Panc1 (cell line): ENCODE measurements around the gene EEIG1. TPM values are rescaled to one million over a fixed set of nuclear protein-coding genes. Genes with fewer than 3 reads are reported as not detected.
A peak's percentile ranks its signal among the peaks of the same experiment; 100 is the strongest.

Experiments used
- ATAC-seq: fragments of 200-7000 bp; cut with Tn5 transposase; 2 replicates; pipeline ENCODE4 v1.9.1; 2020; ENCODE audit warnings: mild to moderate bottlenecking, moderate library complexity
- BruUV-seq: library from RNA; stranded (reverse); fragments of 400-500 nt; replicated peaks from 2 replicates; lab custom pipeline; 2021; lab: Mats Ljungman, UMichigan
- CTCF ChIA-PET: fragments of 300-600 bp; sonication (Branson Sonifier 250); formaldehyde crosslinking; loops from one replicate; lab custom pipeline; 2022; ENCODE audit warnings: antibody characterized with exemption; lab: Charles Lee
- POLR2A ChIA-PET: fragments of 300-600 bp; sonication (Branson Sonifier 250); formaldehyde crosslinking; loops from one replicate; lab custom pipeline; 2022; ENCODE audit warnings: antibody characterized with exemption; lab: Charles Lee
- DNase-seq: peaks from one replicate; pipeline ENCODE4 v3.0.0-alpha.2; 2010; ENCODE audit warnings: low read depth, low spot score
- H3K27ac ChIP-seq: 2 replicates; pipeline ENCODE4 v1.5.1; 2011; ENCODE audit warnings: mild to moderate bottlenecking, low read length, inconsistent platforms
- H3K27me3 ChIP-seq: fragments of 200-500 bp; sonication (Bioruptor generic); 2 replicates; pipeline ENCODE4 v1.6.0; 2014; ENCODE audit warnings: low read length, inconsistent platforms; ENCODE audit not compliant: control insufficient read depth, insufficient read depth
- H3K36me3 ChIP-seq: fragments of 200-500 bp; sonication (Bioruptor generic); 2 replicates; pipeline ENCODE4 v1.5.1; 2014; ENCODE audit warnings: inconsistent platforms, mild to moderate bottlenecking, low read length, moderate library complexity; ENCODE audit not compliant: control insufficient read depth, insufficient read depth
- H3K4me1 ChIP-seq: 2 replicates; pipeline ENCODE4 v1.5.1; 2011; ENCODE audit warnings: inconsistent platforms, mild to moderate bottlenecking, low read length, moderate library complexity; ENCODE audit not compliant: control insufficient read depth, insufficient read depth
- H3K4me3 ChIP-seq, 2 experiments: 2 replicates each; pipeline ENCODE4 v1.5.1; 2011 to 2012; ENCODE audit warnings: low read depth in 2 of 2, low read length in 2 of 2, mild to moderate bottlenecking in 2 of 2, inconsistent platforms in 1 of 2, moderate library complexity in 1 of 2
- H3K9me3 ChIP-seq: fragments of 200-500 bp; sonication (Bioruptor generic); 2 replicates; pipeline ENCODE4 v1.5.1; 2014; ENCODE audit warnings: low read depth, mild to moderate bottlenecking, inconsistent platforms, low read length, moderate library complexity; ENCODE audit not compliant: control insufficient read depth, insufficient read depth
- CTCF ChIP-seq: fragments of 450-650 bp; IDR thresholded peaks from 2 replicates; pipeline ENCODE4 v1.5.1; 2017; ENCODE audit warnings: mild to moderate bottlenecking
- POLR2AphosphoS5 ChIP-seq: IDR thresholded peaks from 2 replicates; pipeline ENCODE4 v1.6.1; 2012; ENCODE audit warnings: mild to moderate bottlenecking, low read depth, low read length, moderate library complexity
- SIN3A ChIP-seq: IDR thresholded peaks from 2 replicates; pipeline ENCODE4 v1.6.1; 2012; ENCODE audit warnings: low read depth, mild to moderate bottlenecking, low read length, moderate library complexity, borderline replicate concordance; ENCODE audit not compliant: insufficient read depth
- TCF7L2 ChIP-seq: IDR thresholded peaks from 2 replicates; pipeline ENCODE4 v1.6.1; 2011; ENCODE audit warnings: mild to moderate bottlenecking, low read depth, low read length, inconsistent platforms
- in situ Hi-C: cut with HindIII; loops from 2 replicates; pipeline ENCODE4 v1.10.0; 2016; ENCODE audit warnings: low sequenced_read_pairs, low pct_unique_long_range_greater_than_20kb
- intact Hi-C: fragments of 100-400 bp; cut with micrococcal nuclease; formaldehyde crosslinking; loops from one replicate; pipeline ENCODE4 v1.10.0; 2022; ENCODE audit not compliant: unreplicated experiment
- total RNA-seq: library from RNA; stranded (reverse); gene quantifications from one replicate; pipeline ENCODE4 v1.2.1, GENCODE V29; 2021; ENCODE audit not compliant: unreplicated experiment
- TF ChIP-seq, protein P1 (sequence below), 2 experiments: IDR thresholded peaks; 2 replicates each; pipeline ENCODE4 v1.6.1; 2011 to 2012; ENCODE audit warnings: low read depth in 2 of 2, control low read depth in 1 of 2, low read length in 1 of 2, mild to moderate bottlenecking in 1 of 2, moderate library complexity in 1 of 2; ENCODE audit not compliant: insufficient read depth in 1 of 2

Gene EEIG1
- total RNA-seq, 1 experiment from 2014 or later, result 361 TPM

- POLR2A ChIA-PET, result no interaction called here
- BruUV-seq, result no TSS peak
- Histone ChIP-seq H3K27me3 (no peaks in the 10 kb centered on the region), H3K4me1 (peaks cover 92% of the 10 kb centered on the region), H3K9me3 (no peaks in the 10 kb centered on the region), H3K36me3 (no peaks in the 10 kb centered on the region), H3K4me3 (no peak overlapping the region), H3K27ac (peak overlapping the region; percentile 72)
- ATAC-seq (no peak), DNase-seq (no peak)
- intact Hi-C loops (no loop called here), in situ Hi-C loops (no loop called here)
- CTCF ChIA-PET, result no interaction called here
- no peak for TF ChIP-seq SIN3A
Observed at GRCh38 chr9:127950513-127951289, 30.1 kb downstream of the EEIG1 start.

DNA sequence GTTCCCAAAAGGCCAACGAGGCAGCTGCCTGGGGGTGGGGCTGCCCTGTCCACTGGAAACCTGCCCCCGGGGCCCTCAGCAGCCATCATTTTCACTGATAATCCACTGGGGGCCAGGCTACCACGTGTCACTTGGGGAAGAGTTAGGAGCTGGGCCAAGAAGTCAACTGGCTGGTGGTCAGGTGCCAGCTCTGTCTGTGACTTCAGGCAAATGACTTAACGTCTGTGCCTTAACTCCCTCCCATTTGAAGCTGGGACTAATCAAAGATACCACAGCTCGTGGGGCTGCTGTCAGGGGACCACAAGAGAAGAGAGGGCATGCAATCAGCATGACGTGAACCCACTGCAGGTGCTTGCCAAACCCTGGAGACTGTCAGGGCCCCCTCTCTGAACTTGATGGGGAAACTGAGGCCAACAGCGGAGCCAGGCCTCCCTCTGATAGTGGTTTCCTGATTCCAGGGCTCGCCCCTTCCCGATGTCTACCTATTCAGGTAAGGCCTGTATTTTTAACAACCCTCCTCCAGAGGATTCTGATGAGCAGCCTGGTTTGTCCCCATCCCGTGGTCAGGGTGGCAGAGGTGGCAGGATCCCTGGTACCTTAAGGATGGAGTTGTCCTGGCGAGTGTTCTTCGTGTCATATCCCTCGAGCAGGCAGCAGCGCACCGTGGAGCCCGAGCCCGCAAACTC, 30.8 kb downstream of the EEIG1 start:
- H3K27me3 ChIP-seq, result no peaks in the 10 kb centered on the region
- ChIA-PET CTCF (interaction anchor here (0.9 kb wide), 1 partner anchor 27 kb away, joined by 5 read pairs; no protein-coding TSS in a partner anchor), POLR2A (no interaction called here)
- intact Hi-C loops, result no loop called here
- TF ChIP-seq POLR2AphosphoS5, result no peak
- no peak for TF ChIP-seq SIN3A
- TF ChIP-seq, protein P1, sequence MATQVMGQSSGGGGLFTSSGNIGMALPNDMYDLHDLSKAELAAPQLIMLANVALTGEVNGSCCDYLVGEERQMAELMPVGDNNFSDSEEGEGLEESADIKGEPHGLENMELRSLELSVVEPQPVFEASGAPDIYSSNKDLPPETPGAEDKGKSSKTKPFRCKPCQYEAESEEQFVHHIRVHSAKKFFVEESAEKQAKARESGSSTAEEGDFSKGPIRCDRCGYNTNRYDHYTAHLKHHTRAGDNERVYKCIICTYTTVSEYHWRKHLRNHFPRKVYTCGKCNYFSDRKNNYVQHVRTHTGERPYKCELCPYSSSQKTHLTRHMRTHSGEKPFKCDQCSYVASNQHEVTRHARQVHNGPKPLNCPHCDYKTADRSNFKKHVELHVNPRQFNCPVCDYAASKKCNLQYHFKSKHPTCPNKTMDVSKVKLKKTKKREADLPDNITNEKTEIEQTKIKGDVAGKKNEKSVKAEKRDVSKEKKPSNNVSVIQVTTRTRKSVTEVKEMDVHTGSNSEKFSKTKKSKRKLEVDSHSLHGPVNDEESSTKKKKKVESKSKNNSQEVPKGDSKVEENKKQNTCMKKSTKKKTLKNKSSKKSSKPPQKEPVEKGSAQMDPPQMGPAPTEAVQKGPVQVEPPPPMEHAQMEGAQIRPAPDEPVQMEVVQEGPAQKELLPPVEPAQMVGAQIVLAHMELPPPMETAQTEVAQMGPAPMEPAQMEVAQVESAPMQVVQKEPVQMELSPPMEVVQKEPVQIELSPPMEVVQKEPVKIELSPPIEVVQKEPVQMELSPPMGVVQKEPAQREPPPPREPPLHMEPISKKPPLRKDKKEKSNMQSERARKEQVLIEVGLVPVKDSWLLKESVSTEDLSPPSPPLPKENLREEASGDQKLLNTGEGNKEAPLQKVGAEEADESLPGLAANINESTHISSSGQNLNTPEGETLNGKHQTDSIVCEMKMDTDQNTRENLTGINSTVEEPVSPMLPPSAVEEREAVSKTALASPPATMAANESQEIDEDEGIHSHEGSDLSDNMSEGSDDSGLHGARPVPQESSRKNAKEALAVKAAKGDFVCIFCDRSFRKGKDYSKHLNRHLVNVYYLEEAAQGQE (IDR thresholded peaks at IDR 0.05; ENCODE audit: insufficient read depth in 1 of 2, low read depth in 2 of 2, low read length in 1 of 2), result no peak
- TF ChIP-seq CTCF, result no peak
- TF ChIP-seq TCF7L2, result no peak
- no peaks in the 10 kb centered on the region for H3K36me3 ChIP-seq
- H3K27ac ChIP-seq, result peak overlapping the region; percentile 68
- ATAC-seq, result no peak
- H3K4me3 ChIP-seq, result no peak overlapping the region
- in situ Hi-C loops, result loop anchor here (25.0 kb wide), 1 partner anchor 137 kb away; no protein-coding TSS in a partner anchor
- no peak for DNase-seq
- peaks cover 88% of the 10 kb centered on the region for H3K4me1 ChIP-seq
- H3K9me3 ChIP-seq, result no peaks in the 10 kb centered on the region
- BruUV-seq, result no TSS peak
